HG02798 (cell line): ENCODE measurements around the gene GPRASP1.
"Not testable (repeated sequence)": the region's sequence is repeated elsewhere in the genome, so short reads cannot be mapped to it uniquely, and the experiment has no call there.

Experiments used
- ATAC-seq: cut with Tn5 transposase; IDR thresholded peaks from one replicate; pipeline ENCODE4 v1.9.1; 2021; ENCODE audit warnings: mild to moderate bottlenecking; ENCODE audit not compliant: unreplicated experiment, poor library complexity

The GPRASP1 gene, protein sequence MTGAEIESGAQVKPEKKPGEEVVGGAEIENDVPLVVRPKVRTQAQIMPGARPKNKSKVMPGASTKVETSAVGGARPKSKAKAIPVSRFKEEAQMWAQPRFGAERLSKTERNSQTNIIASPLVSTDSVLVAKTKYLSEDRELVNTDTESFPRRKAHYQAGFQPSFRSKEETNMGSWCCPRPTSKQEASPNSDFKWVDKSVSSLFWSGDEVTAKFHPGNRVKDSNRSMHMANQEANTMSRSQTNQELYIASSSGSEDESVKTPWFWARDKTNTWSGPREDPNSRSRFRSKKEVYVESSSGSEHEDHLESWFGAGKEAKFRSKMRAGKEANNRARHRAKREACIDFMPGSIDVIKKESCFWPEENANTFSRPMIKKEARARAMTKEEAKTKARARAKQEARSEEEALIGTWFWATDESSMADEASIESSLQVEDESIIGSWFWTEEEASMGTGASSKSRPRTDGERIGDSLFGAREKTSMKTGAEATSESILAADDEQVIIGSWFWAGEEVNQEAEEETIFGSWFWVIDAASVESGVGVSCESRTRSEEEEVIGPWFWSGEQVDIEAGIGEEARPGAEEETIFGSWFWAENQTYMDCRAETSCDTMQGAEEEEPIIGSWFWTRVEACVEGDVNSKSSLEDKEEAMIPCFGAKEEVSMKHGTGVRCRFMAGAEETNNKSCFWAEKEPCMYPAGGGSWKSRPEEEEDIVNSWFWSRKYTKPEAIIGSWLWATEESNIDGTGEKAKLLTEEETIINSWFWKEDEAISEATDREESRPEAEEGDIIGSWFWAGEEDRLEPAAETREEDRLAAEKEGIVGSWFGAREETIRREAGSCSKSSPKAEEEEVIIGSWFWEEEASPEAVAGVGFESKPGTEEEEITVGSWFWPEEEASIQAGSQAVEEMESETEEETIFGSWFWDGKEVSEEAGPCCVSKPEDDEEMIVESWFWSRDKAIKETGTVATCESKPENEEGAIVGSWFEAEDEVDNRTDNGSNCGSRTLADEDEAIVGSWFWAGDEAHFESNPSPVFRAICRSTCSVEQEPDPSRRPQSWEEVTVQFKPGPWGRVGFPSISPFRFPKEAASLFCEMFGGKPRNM (N-terminal part only)

DNA sequence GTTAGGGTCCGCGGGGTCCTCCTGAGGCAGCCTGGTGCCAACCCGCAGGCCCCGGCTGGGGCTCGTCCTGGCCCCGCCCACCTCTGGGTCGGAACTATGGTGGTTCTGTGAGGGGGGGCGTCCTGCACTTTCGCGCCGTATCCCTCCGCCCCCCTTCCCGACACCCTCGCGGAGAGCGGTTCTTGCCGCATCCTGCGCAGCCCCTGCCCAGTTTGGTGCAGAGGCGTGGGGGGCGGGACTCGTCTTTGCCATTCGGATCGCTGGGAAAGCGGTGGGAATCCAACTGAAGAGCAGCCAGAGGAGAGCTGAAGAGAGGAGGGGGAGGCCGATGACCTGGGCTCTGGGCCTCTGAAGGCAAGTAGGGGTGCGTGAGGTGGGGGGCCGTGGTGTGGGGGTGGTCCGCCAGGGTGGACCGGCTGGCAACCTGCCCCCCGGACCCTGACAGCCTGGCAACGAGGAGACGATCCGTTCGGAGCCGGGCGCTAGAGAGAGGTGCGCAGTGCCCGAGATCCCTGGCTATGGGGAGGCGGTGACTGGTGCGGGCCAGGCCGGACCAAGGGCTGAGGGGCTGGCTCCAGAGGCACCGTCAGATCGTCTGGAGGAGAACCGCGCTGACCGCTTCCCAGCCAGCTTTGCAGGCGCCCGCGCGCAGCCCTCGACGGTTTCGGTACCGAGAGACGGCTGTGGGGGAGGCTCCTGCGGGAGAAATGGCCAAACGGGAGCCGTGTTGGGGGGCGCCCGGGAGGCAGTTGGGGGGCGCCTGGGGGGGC, at the start of gene GPRASP1:
Gene GPRASP1 (plus strand): TSS at position 242 of the 770 bp plus-strand sequence. CDS start 2,431 bp downstream, outside the sequence.
- ATAC-seq = peak; percentile 57

DNA sequence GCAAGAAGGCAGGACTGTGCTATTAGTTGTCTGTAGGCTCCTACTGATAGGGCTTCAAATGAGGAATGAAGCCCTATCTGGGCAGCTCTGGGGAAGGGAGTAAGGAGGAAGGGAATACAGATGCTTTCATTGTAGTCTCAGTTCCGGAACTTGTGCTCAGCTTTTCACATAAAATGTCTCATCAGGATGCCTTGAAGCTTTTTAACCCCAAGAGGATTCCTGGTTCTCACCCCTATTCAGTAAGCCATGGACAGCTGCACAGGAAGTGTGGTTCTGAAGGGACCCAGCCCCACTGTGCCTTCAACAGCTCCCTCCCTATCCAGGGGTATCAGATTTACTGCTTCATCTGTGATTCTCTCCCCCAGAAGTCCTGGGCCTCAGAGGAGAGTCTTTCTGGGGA, 47.0 kb upstream of the GPRASP1 start:
- ATAC-seq = no peak

DNA sequence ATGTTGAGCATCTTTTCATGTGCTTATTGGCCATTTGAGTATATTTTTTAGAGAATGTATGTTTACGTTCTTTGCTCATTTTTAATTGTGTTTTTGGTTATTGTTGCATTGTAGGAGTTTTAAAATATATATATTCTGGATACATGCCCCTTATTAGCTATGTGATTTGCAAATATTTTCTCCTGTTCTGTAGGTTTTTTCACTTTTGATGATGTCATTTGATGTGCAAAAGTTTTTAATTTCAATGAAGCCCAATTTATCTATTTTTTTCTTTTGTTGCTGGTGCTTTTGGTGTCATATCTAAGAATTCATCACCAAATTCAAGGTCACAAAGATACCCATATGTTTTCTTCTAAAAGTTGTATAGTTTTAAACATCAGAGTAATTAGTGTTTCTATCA, 45.2 kb upstream of the GPRASP1 start:
- no peak for ATAC-seq

DNA sequence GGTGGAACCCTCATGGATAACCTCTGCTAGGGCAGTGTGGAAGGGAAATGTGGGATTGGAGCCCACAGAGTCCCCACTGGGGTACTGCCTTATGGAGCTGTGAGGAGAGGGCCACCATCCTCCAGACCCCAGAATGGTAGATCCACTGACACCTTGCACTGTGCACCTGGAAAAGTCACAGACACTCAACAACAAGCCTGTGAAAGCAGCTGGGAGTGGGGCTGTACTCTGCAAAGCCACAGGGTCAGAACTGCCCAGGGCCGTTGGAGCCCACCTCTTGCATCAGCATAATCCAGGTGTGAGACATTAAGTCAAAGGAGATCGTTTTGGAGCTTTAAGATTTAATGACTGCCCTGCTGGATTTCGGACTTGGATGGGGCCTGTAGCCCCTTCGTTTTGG, 40.4 kb upstream of the GPRASP1 start:
- ATAC-seq = no peak

- no peak for ATAC-seq
Measured at GRCh38 chrX:102624105-102624504, 27.2 kb upstream of the GPRASP1 start.

- peak; percentile 42 for ATAC-seq
Measured at GRCh38 chrX:102627640-102628039, 23.6 kb upstream of the GPRASP1 start.

DNA sequence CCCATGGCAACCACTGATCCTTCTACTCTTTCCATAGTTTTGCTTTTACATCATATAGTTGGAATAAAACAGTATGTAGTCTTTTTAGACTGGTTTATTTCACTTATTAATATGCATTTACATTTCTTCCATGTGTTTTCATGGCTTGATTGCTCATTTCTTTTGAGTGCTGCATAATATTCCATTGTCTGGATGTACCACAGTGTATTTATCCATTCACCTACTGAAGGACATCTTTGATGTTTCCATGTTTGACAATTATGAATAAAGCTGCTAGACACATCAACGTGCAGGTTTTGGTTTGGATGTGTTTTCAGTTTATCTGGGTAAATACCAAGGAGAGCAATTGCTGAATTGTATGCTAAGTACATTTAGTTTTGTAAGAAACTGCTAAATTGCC, 13.7 kb upstream of the GPRASP1 start:
- ATAC-seq = no peak

DNA sequence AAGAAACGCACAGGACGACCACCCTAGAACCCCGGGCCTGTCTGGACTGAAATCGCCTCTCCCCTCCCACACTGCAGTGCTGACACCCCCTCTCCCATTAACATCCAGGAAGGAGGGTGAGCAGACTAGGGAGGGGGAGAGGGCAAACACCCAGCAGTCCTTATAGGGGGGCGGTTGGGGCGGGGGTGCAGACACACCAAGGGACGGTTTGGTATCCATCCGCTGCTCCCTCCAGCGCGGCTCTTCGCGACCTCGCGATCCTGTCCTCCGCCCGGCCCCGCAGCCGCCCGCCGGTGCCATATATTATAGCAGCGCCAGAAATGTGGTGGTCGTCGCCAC, 411 bp upstream of the GPRASP1 start:
- ATAC-seq = peak; percentile 22

DNA sequence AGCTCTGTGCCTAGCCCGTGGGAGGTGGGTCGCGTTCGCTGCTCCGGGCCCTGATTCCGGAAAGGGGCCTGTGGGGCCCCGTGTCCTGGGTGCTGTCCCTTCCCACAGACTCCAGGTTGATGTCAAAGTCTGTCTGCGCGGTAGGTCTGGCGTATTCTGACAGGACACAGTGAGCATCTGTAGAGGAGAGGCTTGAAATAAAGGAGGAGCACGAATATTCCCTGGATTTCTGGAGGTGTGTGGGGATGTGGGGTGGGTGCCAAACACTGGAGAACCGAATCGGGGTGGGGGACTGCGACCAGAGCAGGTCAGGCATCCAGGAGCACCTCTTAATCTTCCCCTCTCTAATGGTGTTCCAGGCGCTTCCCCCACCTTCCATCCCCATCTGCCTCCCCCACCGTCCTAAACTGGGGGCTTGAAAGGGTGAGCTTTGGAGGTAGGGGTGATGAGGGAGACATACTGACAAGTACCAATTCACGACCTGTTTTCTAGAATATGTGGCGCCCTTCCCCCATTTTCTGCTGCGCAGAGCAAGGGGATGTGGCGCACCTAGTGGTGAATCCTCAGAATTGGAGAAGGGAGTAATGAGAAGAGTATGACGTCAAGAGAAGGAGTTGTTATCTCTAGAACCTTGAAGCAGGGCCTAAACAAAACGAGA, 877 bp downstream of the GPRASP1 start:
- ATAC-seq = peak; percentile 68

DNA sequence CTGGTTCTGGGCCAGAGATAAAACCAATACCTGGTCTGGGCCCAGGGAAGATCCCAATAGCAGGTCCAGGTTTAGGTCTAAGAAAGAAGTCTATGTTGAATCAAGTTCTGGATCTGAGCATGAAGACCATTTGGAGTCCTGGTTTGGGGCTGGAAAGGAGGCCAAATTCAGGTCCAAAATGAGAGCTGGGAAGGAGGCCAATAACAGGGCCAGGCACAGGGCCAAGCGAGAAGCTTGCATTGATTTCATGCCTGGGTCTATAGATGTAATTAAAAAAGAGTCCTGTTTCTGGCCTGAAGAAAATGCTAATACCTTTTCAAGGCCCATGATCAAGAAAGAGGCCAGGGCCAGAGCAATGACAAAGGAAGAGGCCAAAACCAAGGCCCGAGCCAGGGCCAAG, 3.4 kb downstream of the GPRASP1 start:
- ATAC-seq = no peak

DNA sequence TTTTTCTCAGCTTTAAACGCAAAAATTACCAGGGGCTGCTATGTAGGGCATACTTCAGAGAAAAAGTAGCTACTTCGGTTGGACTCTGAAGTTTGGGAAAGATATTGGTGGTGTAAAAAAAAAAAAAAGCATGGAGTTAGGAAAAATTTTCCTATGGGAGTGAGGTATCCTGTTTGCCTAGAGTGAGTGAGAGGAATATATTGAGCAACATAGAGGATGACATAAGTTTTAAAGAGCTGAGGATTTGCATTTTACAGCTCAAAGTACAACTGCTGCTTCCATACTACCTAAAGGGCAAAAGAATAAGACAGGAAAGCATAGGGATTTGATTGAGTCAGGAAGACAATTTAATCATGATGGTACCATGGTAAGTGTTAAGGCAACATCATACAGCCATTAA, 7.3 kb downstream of the GPRASP1 start:
- no peak for ATAC-seq

GRCh38 chrX:102659790-102660757, 8.8 kb downstream of the GPRASP1 start:
- peak; percentile 99 for ATAC-seq

DNA sequence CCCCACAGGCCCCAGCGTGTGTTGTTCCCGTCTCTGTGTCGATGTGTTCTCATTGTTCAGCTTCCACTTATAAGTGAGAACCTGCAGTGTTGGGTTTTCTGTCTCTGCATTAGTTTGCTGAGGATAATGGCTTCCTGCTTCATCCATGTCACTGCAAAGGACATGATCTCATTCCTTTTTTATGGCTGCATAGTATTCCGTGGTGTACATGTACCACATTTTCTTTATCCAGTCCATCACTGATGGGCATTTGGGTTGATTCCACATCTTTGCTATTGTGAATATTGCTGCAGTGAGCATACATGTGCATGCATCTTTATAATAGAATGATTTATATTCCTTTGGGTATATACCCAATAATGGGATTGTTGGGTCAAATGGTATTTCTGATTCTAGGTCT, 12.5 kb downstream of the GPRASP1 start:
- not testable (repeated sequence) for ATAC-seq

GRCh38 chrX:102667034-102667433, 15.8 kb downstream of the GPRASP1 start:
- not testable (repeated sequence) for ATAC-seq

DNA sequence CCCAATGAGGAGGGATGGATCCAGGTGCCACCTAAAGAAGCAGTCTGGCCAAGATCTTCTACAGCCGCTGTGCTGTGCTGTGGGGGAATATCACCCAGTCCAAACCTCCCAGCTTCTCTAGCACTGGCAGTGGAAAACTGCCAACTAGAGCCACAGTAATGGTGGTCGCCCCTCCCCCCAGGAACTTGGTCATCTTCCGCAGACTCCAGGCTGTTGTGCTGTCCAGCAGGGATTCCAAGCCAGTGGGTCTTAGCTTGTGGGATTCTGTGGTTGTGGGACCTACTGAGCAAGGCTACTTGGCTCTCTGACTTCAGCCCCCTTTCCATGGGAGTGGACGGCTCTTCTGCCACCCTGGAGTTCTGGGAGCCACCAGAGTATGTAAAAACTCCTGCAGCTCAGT, 18.2 kb downstream of the GPRASP1 start:
- ATAC-seq = no peak

GRCh38 chrX:102672856-102673255, 21.6 kb downstream of the GPRASP1 start:
- ATAC-seq = no peak

DNA sequence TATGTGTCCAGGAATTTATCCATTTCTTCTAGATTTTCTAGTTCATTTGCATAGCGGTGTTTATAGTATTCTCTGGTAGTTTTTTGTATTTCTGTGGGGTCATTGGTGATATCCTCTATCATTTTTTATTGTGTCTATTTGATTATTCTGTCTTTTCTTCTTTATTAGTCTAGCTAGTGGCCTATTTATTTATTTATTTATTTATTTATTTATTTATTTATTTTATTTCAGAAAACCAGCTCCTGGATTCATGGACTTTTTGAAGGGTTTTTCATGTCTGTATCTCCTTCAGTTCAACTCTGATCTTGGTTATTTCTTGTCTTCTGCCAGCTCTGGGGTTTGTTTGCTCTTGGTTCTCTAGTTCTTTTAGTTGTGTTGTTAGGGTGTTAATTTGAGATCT, 26.2 kb downstream of the GPRASP1 start:
- ATAC-seq = not testable (repeated sequence)

DNA sequence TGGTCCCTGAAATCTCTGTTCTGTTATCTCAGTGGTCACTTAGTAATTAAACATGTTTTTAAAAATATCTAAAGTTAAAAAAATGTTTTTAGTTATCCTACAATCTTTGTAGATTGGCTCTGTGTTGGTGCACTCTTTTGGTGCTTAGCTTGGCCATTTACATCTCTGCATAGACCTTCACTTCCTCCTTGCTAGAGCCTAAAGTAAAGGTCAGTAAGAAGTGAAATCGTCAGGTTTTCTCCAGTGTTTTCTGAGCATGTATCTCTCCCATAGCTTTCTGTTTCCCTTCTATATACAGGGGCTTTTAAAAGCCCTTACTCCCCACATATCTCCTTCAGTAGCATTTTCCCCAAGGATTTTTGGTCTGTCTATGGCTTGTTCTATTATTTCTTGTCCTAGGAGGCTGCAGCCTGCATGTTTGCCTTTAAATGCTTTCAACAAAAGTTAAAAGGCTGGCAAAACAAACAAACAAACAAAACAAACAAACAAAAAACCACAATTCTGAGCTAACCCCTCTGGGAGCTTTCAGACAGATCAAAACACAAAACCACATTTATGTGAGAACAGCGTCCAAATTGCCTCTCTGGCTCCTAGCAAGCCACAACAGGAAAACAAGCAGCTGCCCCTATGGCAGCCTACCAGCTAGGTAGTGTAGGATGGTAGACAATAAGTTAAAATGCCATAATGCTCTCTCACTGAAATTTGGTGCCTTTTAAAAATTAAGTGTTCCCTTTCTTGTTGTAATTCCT, 33.7 kb downstream of the GPRASP1 start:
- ATAC-seq = no peak
